Activated CD4-positive, alpha-beta T cell treated with anti-CD3 and anti-CD28 coated beads for 4 hours (primary cell): ENCODE results near the gene CCND1.

Experiments
- DNase-seq, 2 donors: peaks; one replicate each; pipeline ENCODE4 v3.0.0-alpha.2; 2020

CCND1 gene

GRCh38 chr11:69642549-69642912, 1.6 kb downstream of the CCND1 start:
- peak; percentile 64 to 69 for DNase-seq

GRCh38 chr11:69642913-69643632, 2.1 kb downstream of the CCND1 start:
- peak; percentile 77 to 78 for DNase-seq

GRCh38 chr11:69643646-69644045, 2.7 kb downstream of the CCND1 start:
- no peak for DNase-seq

- no peak for DNase-seq
Observed at GRCh38 chr11:69644071-69644961, 3.4 kb downstream of the CCND1 start.

- DNase-seq = no peak
Observed at GRCh38 chr11:69644962-69645675, 4.2 kb downstream of the CCND1 start.

- no peak for DNase-seq
Observed at GRCh38 chr11:69645801-69646492, 5.0 kb downstream of the CCND1 start.

- no peak for DNase-seq
Observed at GRCh38 chr11:69646493-69647389, 5.8 kb downstream of the CCND1 start.

GRCh38 chr11:69647390-69647748, 6.4 kb downstream of the CCND1 start:
- no peak for DNase-seq

GRCh38 chr11:69647761-69648497, 7.0 kb downstream of the CCND1 start:
- DNase-seq = no peak

- DNase-seq = no peak
Observed at GRCh38 chr11:69648679-69649575, 8.0 kb downstream of the CCND1 start.

- no peak for DNase-seq
Observed at GRCh38 chr11:69649576-69649900, 8.6 kb downstream of the CCND1 start.

- no peak for DNase-seq
Observed at GRCh38 chr11:69650081-69650831, 9.3 kb downstream of the CCND1 start.

- no peak for DNase-seq
Observed at GRCh38 chr11:69650832-69651344, 9.9 kb downstream of the CCND1 start.

- no peak for DNase-seq
Observed at GRCh38 chr11:69651834-69652620, 11.1 kb downstream of the CCND1 start.

GRCh38 chr11:69652999-69653398, 12.0 kb downstream of the CCND1 start:
- no peak for DNase-seq

- DNase-seq = no peak
Observed at GRCh38 chr11:69653406-69653960, 12.5 kb downstream of the CCND1 start.

GRCh38 chr11:69654001-69654659, 13.2 kb downstream of the CCND1 start:
- DNase-seq = no peak
